Measurements from ENCODE around the gene NUP153. TPM values are rescaled to one million over a fixed set of nuclear protein-coding genes. Genes with fewer than 3 reads are reported as not detected.

Gene NUP153
- total and polyA plus RNA-seq, 2 donors (not counting 1 experiment from before 2014, with no cell fraction given) = 17.9 to 70.5 TPM

- POLR2A ChIA-PET = no interaction called here
- no peak overlapping the region for H2AFZ ChIP-seq (ENCODE audit: insufficient read depth, low read depth, low read length, poor library complexity, severe bottlenecking)
- H3K4me3 Mint-ChIP-seq = no peak overlapping the region
Observed at GRCh38 chr6:17719323-17720041, 12.8 kb upstream of the NUP153 start.

More at GRCh38 chr6:17719323-17720041, 12.8 kb upstream of the NUP153 start:
- 100% methylated on average over 1 of the region's 3 CpGs for WGBS (ENCODE audit: insufficient coverage)
- no peak overlapping the region for H3K27ac ChIP-seq (ENCODE audit: low read length in 2 of 2)
- no peaks in the 10 kb centered on the region for H3K9me3 Mint-ChIP-seq (ENCODE audit: insufficient read depth)
- no peak overlapping the region for H3K4me3 ChIP-seq (ENCODE audit: control extremely low read depth in 1 of 5, extremely low read depth in 1 of 5, insufficient read depth in 1 of 5, low read depth in 2 of 5, low read length in 4 of 5)
- peaks cover 14% of the 10 kb centered on the region for H3K27me3 Mint-ChIP-seq
- H3K9me3 ChIP-seq (ENCODE audit: control extremely low read depth in 1 of 3, control insufficient read depth in 2 of 3, insufficient read depth in 1 of 3, low read length in 2 of 3) = no peaks in the 10 kb centered on the region
- ATAC-seq (ENCODE audit: low read depth) = no peak
- peaks cover 4% of the 10 kb centered on the region for H3K4me1 Mint-ChIP-seq
- H3K4me2 ChIP-seq (replicated peaks; ENCODE audit: low read depth, low read length, poor library complexity, severe bottlenecking) = no peak overlapping the region
- intact Hi-C loops (cut with micrococcal nuclease) = no loop called here
- no peak for DNase-seq
- CTCF ChIA-PET = no interaction called here
- H3K27me3 ChIP-seq (replicated peaks in 1 of 4; ENCODE audit: control extremely low read depth in 1 of 4, control insufficient read depth in 3 of 4, insufficient read depth in 4 of 4, low read length in 3 of 4) = no peaks in the 10 kb centered on the region
- no peak overlapping the region for H3K27ac Mint-ChIP-seq
- no peaks in the 10 kb centered on the region for H3K4me1 ChIP-seq (ENCODE audit: control insufficient read depth in 2 of 2, insufficient read depth in 2 of 2, low read length in 2 of 2)
- no peaks in the 10 kb centered on the region for H4K20me1 ChIP-seq (ENCODE audit: control insufficient read depth, insufficient read depth, low read length, poor library complexity, severe bottlenecking)
- no peak overlapping the region for H3K9ac ChIP-seq (ENCODE audit: low read length)
- no peaks in the 10 kb centered on the region for H3K36me3 ChIP-seq (replicated peaks in 1 of 2; ENCODE audit: control extremely low read depth in 1 of 2, control insufficient read depth in 1 of 2, extremely low read depth in 1 of 2, insufficient read depth in 2 of 2, low read length in 1 of 2)
- H3K79me2 ChIP-seq (ENCODE audit: control insufficient read depth, insufficient read depth, low read length) = no peaks in the 10 kb centered on the region
- TF ChIP-seq EZH2 (IDR thresholded peaks at IDR 0.05; ENCODE audit: borderline replicate concordance, insufficient read depth, low read depth, low read length, poor library complexity, severe bottlenecking) (no peak), CTCF (IDR thresholded peaks at IDR 0.05) (no peak)
